Neural crest cell (in vitro differentiated cells): ENCODE results near the gene ARF1. TPM values are rescaled to one million over a fixed set of nuclear protein-coding genes. Genes with fewer than 3 reads are reported as not detected.

Experiments used
- DNase-seq: peaks from one replicate; pipeline ENCODE4 v3.0.0; 2021; ENCODE audit warnings: low read depth, mixed read lengths, low spot score
- H3K27ac Mint-ChIP-seq: one replicate; pipeline ENCODE4 v1.8.0; 2021; ENCODE audit warnings: mild to moderate bottlenecking, mixed read lengths; ENCODE audit not compliant: unreplicated experiment
- H3K27me3 Mint-ChIP-seq: 2 replicates; pipeline ENCODE4 v1.8.0; 2021; ENCODE audit warnings: low read depth, mild to moderate bottlenecking, mixed read lengths
- H3K36me3 Mint-ChIP-seq: 2 replicates; pipeline ENCODE4 v1.8.0; 2021; ENCODE audit warnings: low read depth, mild to moderate bottlenecking, mixed read lengths
- H3K4me1 Mint-ChIP-seq: 2 replicates; pipeline ENCODE4 v1.8.0; 2021; ENCODE audit warnings: mixed read lengths
- H3K4me3 Mint-ChIP-seq: one replicate; pipeline ENCODE4 v1.8.0; 2021; ENCODE audit warnings: mild to moderate bottlenecking, mixed read lengths
- H3K9me3 Mint-ChIP-seq: 2 replicates; pipeline ENCODE4 v1.8.0; 2021; ENCODE audit warnings: mixed read lengths
- CTCF ChIP-seq: fragments of 200-600 bp; sonication (generic); conservative IDR thresholded peaks from 2 replicates; pipeline ENCODE4 v1.5.0; 2021; ENCODE audit warnings: antibody characterized with exemption, mild to moderate bottlenecking
- total RNA-seq: library from RNA; stranded (reverse); gene quantifications from 2 replicates; pipeline ENCODE4 v1.2.1, GENCODE V29; 2021

The ARF1 gene
- total RNA-seq, 1 donor from 2014 or later = 237 TPM

DNA sequence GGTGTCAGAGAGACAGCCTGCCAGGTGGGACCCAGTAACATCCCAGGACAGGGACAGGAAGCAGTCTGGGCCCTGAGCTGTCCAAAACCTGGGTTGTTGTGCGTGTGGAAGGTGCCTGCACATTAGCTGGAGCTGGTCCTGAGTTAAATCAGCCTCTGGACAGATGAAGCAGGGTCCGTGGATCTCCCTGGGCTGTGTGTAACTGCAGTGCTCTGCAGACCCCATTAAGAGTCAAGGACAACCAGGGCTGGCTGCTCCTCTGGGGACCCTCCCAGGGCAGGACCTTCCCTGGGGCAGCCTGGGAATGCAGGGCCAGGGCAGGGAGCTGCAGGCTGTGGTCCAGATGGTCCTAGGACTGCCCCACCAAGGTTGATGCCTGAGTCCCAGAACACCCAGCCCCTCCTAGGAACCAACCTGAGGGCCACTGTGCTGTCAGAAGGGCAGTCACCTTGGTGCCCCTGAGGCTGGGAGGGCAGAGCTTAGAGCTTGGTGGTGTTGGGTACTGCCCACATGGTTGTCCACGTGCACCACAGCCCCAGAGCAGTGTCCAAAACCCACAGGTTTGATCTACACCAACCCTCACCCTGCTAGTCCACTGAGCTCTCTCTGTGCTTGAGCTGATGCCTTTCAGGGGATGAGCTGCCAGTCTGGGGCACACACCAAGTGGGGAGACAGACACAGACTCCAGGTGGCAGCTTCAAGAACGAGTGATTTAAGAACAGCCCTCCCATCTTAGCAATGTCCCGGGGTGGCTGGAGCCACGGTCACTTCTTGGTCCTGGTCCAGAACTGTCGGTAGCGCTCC is 23.7 kb downstream of the ARF1 start:
- Mint-ChIP-seq H3K4me3 (peak overlapping the region; percentile 78), H3K27ac (no peak overlapping the region), H3K9me3 (no peaks in the 10 kb centered on the region), H3K27me3 (peaks cover 16% of the 10 kb centered on the region), H3K4me1 (peaks cover 40% of the 10 kb centered on the region), H3K36me3 (peaks cover 3% of the 10 kb centered on the region)
- TF ChIP-seq CTCF = no peak
- DNase-seq = no peak

GRCh38 chr1:228106800-228107054 is 24.2 kb downstream of the ARF1 start:
- TF ChIP-seq CTCF = no peak
- no peaks in the 10 kb centered on the region for H3K9me3 Mint-ChIP-seq
- DNase-seq = no peak
- H3K36me3 Mint-ChIP-seq = peaks cover 3% of the 10 kb centered on the region
- H3K4me1 Mint-ChIP-seq = peaks cover 35% of the 10 kb centered on the region
- peaks cover 16% of the 10 kb centered on the region for H3K27me3 Mint-ChIP-seq
- no peak overlapping the region for H3K27ac Mint-ChIP-seq
- H3K4me3 Mint-ChIP-seq = peak overlapping the region; percentile 78

- H3K27me3 Mint-ChIP-seq = peaks cover 16% of the 10 kb centered on the region
- H3K4me3 Mint-ChIP-seq = peak overlapping the region; percentile 98
- DNase-seq = no peak
Observed at GRCh38 chr1:228107636-228108035, 25.1 kb downstream of the ARF1 start.

GRCh38 chr1:228108055-228108690 is 25.7 kb downstream of the ARF1 start:
- Mint-ChIP-seq H3K4me1 (peaks cover 33% of the 10 kb centered on the region), H3K36me3 (peaks cover 3% of the 10 kb centered on the region), H3K9me3 (no peaks in the 10 kb centered on the region), H3K4me3 (peak overlapping the region; percentile 98), H3K27ac (no peak overlapping the region), H3K27me3 (peaks cover 14% of the 10 kb centered on the region)
- TF ChIP-seq CTCF = no peak
- DNase-seq = no peak

More at GRCh38 chr1:228107636-228108035, 25.1 kb downstream of the ARF1 start:
- H3K9me3 Mint-ChIP-seq = no peaks in the 10 kb centered on the region
- H3K36me3 Mint-ChIP-seq = peaks cover 3% of the 10 kb centered on the region
- no peak for TF ChIP-seq CTCF
- peaks cover 35% of the 10 kb centered on the region for H3K4me1 Mint-ChIP-seq
- no peak overlapping the region for H3K27ac Mint-ChIP-seq

DNA sequence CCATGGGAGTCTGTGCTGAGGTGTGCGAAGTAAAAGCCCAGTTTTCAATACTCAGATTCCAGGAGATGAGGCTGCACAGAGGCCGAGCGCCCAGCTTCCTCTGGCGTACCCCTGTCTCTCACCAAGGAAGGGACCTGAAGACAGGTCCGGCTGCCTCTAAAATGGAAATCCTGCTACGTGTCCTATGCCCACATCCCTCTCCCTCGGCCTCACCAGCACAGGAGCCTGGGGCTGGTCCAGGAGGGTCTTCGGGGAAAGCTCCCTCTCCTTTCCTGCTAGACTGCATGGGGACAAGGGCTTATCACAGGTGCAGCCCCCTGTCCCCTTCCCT is 26.2 kb downstream of the ARF1 start:
- Mint-ChIP-seq H3K9me3 (no peaks in the 10 kb centered on the region), H3K27ac (peak overlapping the region; percentile 94), H3K36me3 (peaks cover 3% of the 10 kb centered on the region), H3K4me3 (peak overlapping the region; percentile 98), H3K27me3 (peaks cover 12% of the 10 kb centered on the region), H3K4me1 (peaks cover 30% of the 10 kb centered on the region)
- no peak for DNase-seq
- no peak for TF ChIP-seq CTCF
